Pancreas (tissue), 10 donors: Measurements from ENCODE around the gene RET. TPM values are rescaled to one million over a fixed set of nuclear protein-coding genes. Genes with fewer than 3 reads are reported as not detected.

Source experiments
- ATAC-seq, 4 donors: fragments of 200-7000 bp; cut with Tn5 transposase; one replicate each; pipeline versions ENCODE4 v1.8.0 to v1.9.1; 2020; ENCODE audit warnings: mild to moderate bottlenecking in 4 of 4, moderate library complexity in 4 of 4
- DNase-seq, 6 donors: peaks; one replicate each; pipeline ENCODE4 v3.0.0-alpha.2; 2020
- FAIRE-seq: peaks from 2 replicates; lab custom pipeline; 2012; peaks lifted over from hg19 to GRCh38; lab: Jason Lieb, UNC
- H3K27ac ChIP-seq, 4 donors: fragments of 200-600 bp; sonication (generic); 1 replicate in 3 of 4; 2 replicates in 1 of 4; pipeline versions ENCODE4 v1.5.0 to v1.8.0; 2020
- H3K27me3 ChIP-seq, 4 donors: fragments of 200-600 bp; one replicate each; pipeline ENCODE4 v1.8.0; 2021
- H3K36me3 ChIP-seq, 3 donors: fragments of 200-600 bp; sonication (generic) in 1 of 3; one replicate each; pipeline versions ENCODE4 v1.5.0 to v1.8.0; 2020 to 2021
- H3K4me1 ChIP-seq, 3 donors: fragments of 200-600 bp; one replicate each; pipeline ENCODE4 v1.8.0; 2021
- H3K4me3 ChIP-seq, 4 donors: fragments of 200-600 bp; sonication (generic) in 2 of 4; one replicate each; pipeline versions ENCODE4 v1.5.0 to v1.8.0; 2020 to 2021
- H3K9me3 ChIP-seq, 4 donors: fragments of 200-600 bp; one replicate each; pipeline ENCODE4 v1.8.0; 2021
- WGBS, 2 donors: extraction: QIAGEN DNeasy Blood & Tissue Kit; methylation state at CpG; one replicate each; pipeline ENCODE4 v1.1.7; 2013; 5-methylcytosine and 5-hydroxymethylcytosine counted together
- intact Hi-C, 3 donors: fragments of 100-400 bp; cut with DNase I; formaldehyde crosslinking; loops; one replicate each; pipeline versions ENCODE4 v1.11.1 to v1.14.2; 2022
- polyA plus RNA-seq, 2 donors: library from polyadenylated mRNA; stranded (reverse); fragments of 200-250 nt; gene quantifications; one replicate each; pipeline ENCODE4 v1.2.3, GENCODE V29; 2013
- total RNA-seq, 6 donors: library from RNA; stranded (reverse); fragmentation: NEBNext Ultra II Directional in 4 of 6; extraction: Animal tissue kit (Norgen Biotek cat#: 25700) in 4 of 6; gene quantifications; one replicate each; pipeline versions ENCODE4 v1.2.1 to v1.2.4, GENCODE V29; 2021 to 2023
- TF ChIP-seq, protein P1 (sequence below), 4 donors: fragments of 200-600 bp; sonication (generic) in 3 of 4; IDR thresholded peaks; one replicate each; pipeline versions ENCODE4 v1.5.0 to v1.8.0; 2021; ENCODE audit warnings: antibody characterized with exemption in 4 of 4
- donor health status: healthy with polysubstance abuse.
- donor health status: DM: no; HTN: no; CAD: no; lungs with moderate emphysema.
- donor health status: DM: no; HTN: no; CAD: no.
- donor health status: control.
- donor health status: control.
- donor health status: Bipolar disorder and iron deficiency.
- donor health status: DM: yes; HTN: yes; CAD: no.
- donor health status: DM: no; HTN: no; CAD: no.
- donor health status: DM: no; HTN: no; CAD: no.
- donor health status: DM: yes; HTN: yes; CAD: no.

The RET gene
- total and polyA plus RNA-seq, 8 donors: 0.32 to 4.4 (median 0.83) TPM

- no peaks in the 10 kb centered on the region for H3K9me3 ChIP-seq
- H3K27me3 ChIP-seq: no peaks in the 10 kb centered on the region
- intact Hi-C loops: no loop called here
- ATAC-seq: no peak
- peaks cover 0 to 5% (median under 1%) of the 10 kb centered on the region in 3 donors for H3K4me1 ChIP-seq
- 82 to 85% methylated on average over 17 of the region's 17 CpGs for WGBS, 2 donors
- FAIRE-seq: no peak
- DNase-seq: no peak
- TF ChIP-seq, protein P1, sequence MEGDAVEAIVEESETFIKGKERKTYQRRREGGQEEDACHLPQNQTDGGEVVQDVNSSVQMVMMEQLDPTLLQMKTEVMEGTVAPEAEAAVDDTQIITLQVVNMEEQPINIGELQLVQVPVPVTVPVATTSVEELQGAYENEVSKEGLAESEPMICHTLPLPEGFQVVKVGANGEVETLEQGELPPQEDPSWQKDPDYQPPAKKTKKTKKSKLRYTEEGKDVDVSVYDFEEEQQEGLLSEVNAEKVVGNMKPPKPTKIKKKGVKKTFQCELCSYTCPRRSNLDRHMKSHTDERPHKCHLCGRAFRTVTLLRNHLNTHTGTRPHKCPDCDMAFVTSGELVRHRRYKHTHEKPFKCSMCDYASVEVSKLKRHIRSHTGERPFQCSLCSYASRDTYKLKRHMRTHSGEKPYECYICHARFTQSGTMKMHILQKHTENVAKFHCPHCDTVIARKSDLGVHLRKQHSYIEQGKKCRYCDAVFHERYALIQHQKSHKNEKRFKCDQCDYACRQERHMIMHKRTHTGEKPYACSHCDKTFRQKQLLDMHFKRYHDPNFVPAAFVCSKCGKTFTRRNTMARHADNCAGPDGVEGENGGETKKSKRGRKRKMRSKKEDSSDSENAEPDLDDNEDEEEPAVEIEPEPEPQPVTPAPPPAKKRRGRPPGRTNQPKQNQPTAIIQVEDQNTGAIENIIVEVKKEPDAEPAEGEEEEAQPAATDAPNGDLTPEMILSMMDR (IDR thresholded peaks at IDR 0.05): no peak
- H3K27ac ChIP-seq: no peak overlapping the region
- H3K36me3 ChIP-seq: no peaks in the 10 kb centered on the region
- H3K4me3 ChIP-seq: no peak overlapping the region
These were observed 23.5 kb downstream of the RET start for GRCh38 chr10:43100366-43100765.

DNA sequence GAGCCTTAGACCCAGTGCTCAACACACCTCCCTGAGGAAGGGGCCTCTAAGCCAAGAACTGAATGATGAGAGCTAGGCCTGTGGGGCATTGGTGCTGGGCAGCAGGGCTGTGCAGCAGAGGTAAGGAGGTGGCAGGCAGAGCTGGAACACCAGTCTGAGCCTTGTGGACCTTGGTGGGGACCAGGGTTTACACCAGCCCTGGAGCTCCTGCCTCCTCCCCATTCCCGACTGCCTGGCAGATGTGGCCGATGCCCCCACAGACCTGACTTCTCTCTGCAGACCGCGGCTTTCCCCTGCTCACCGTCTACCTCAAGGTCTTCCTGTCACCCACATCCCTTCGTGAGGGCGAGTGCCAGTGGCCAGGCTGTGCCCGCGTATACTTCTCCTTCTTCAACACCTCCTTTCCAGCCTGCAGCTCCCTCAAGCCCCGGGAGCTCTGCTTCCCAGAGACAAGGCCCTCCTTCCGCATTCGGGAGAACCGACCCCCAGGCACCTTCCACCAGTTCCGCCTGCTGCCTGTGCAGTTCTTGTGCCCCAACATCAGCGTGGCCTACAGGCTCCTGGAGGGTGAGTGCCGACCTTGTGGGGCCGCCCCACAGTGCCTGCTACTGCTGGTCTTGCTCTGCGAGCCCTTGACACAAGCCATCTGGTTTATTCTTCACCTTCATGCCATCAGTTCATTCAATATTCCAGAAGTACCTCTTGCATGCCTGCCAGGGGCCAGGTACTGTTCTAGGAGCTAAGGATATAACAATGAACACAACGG is 25.4 kb downstream of the RET start:
- Histone ChIP-seq H3K27ac (no peak overlapping the region), H3K36me3 (no peaks in the 10 kb centered on the region), H3K27me3 (no peaks in the 10 kb centered on the region), H3K4me3 (no peak overlapping the region), H3K4me1 (peaks cover 0 to 5% (median 3%) of the 10 kb centered on the region in 3 donors), H3K9me3 (no peaks in the 10 kb centered on the region)
- no peak for FAIRE-seq
- WGBS, 2 donors: 83 to 91% methylated on average over 19 of the region's 19 CpGs
- no peak for DNase-seq
- ATAC-seq: no peak
- intact Hi-C loops: no loop called here
- TF ChIP-seq, protein P1 (IDR thresholded peaks at IDR 0.05): no peak

- TF ChIP-seq, protein P1 (IDR thresholded peaks at IDR 0.05): peak; percentile 97 to 100 (median 100)
- H3K9me3 ChIP-seq: no peaks in the 10 kb centered on the region
- peak; percentile 53 to 90 (median 77) for DNase-seq
- intact Hi-C loops: loop anchor here in 2 of 3 donors (2.0 to 5.0 kb wide), 2 partner anchors 238 to 239 kb away; no protein-coding TSS in a partner anchor
- peaks cover 0 to 5% (median 3%) of the 10 kb centered on the region in 3 donors for H3K4me1 ChIP-seq
- peak overlapping the region; percentile 30 to 53 (median 48) for H3K4me3 ChIP-seq
- no peak for FAIRE-seq
- H3K27me3 ChIP-seq: no peaks in the 10 kb centered on the region
- no peak overlapping the region for H3K27ac ChIP-seq
- peak; percentile 96 to 98 (median 96) for ATAC-seq
- no peaks in the 10 kb centered on the region for H3K36me3 ChIP-seq
- WGBS, 2 donors: 4 to 5% methylated on average over 69 to 71 of the region's 71 CpGs
These were observed 28.5 kb downstream of the RET start for GRCh38 chr10:43105102-43105955.

DNA sequence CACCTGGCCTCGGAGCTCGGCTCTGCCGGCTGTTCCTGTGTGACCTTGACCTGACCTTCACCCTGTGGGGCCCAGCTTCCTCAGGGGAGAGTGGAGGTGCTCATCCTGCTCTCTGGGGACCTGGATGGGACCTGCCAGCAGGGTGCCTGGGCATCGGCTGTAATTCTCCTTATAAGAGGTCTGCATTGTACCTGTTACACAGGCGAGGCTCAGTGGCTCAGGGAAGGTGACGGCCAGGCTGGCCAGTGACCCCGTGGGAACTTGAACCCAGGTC is 29.0 kb downstream of the RET start:
- DNase-seq (peak in 2 of 6 donors; percentile 19 to 66), FAIRE-seq (no peak), ATAC-seq (no peak)
- intact Hi-C loops: loop anchor here in 2 of 3 donors (2.0 to 5.0 kb wide), 2 partner anchors 239 kb away; no protein-coding TSS in a partner anchor
- Histone ChIP-seq H3K9me3 (no peaks in the 10 kb centered on the region), H3K4me3 (no peak overlapping the region), H3K27me3 (no peaks in the 10 kb centered on the region), H3K4me1 (peaks cover 0 to 5% (median 3%) of the 10 kb centered on the region in 3 donors), H3K36me3 (no peaks in the 10 kb centered on the region), H3K27ac (no peak overlapping the region)
- TF ChIP-seq, protein P1 (IDR thresholded peaks at IDR 0.05): no peak
- 41 to 44% methylated on average over 7 of the region's 7 CpGs for WGBS, 2 donors
